K562 (cell line): ENCODE results near the gene KAZN. TPM values are rescaled to one million over a fixed set of nuclear protein-coding genes. Genes with fewer than 3 reads are reported as not detected.

Experiments used
- ATAC-seq: fragments of 200-7000 bp; cut with Tn5 transposase; 3 replicates; pipeline ENCODE4 v1.9.1; 2020; ENCODE audit warnings: moderate library complexity
- BruUV-seq: library from RNA; stranded (reverse); fragments of 400-500 nt; replicated peaks from 2 replicates; lab custom pipeline; 2021; lab: Mats Ljungman, UMichigan
- CTCF ChIA-PET: fragments of 300-600 bp; formaldehyde crosslinking; extraction: SDS; loops from one replicate; lab custom pipeline; 2021; ENCODE audit warnings: low intra/inter-chr PET ratio; lab: Yijun Ruan, JAX
- POLR2A ChIA-PET: fragments of 300-600, 350-650 bp; sonication (Branson Sonifier 250); formaldehyde crosslinking; extraction: SDS; loops from one replicate; lab custom pipeline; 2021; ENCODE audit warnings: antibody characterized with exemption, inconsistent platforms; lab: Yijun Ruan, JAX
- DNase-seq, 4 experiments: peaks; one replicate each; pipeline versions ENCODE4 v3.0.0 to v3.0.0-alpha.2; 2011 to 2018; ENCODE audit warnings: low spot score in 3 of 4, mixed read lengths in 3 of 4; ENCODE audit errors: extremely low read depth in 1 of 4
- FAIRE-seq: peaks from 2 replicates; lab custom pipeline; 2011; peaks lifted over from hg19 to GRCh38; lab: Jason Lieb, UNC
- H2AFZ ChIP-seq: 2 replicates; pipeline ENCODE4 v1.6.0; 2011; ENCODE audit warnings: low read depth, low read length, control low read depth, inconsistent platforms
- H3K27ac ChIP-seq: fragments of 200-600 bp; 3 replicates; pipeline ENCODE4 v1.8.0; 2011; ENCODE audit warnings: low read depth, mild to moderate bottlenecking, control low read depth, inconsistent platforms, low read length, moderate library complexity, mixed read lengths; ENCODE audit errors: extremely low read depth
- H3K27me3 ChIP-seq, 2 experiments: fragments of 300-600 bp in 1 of 2; 2 replicates in 1 of 2; 3 replicates in 1 of 2; pipeline versions ENCODE4 v1.6.0 to v1.8.0; 2011; ENCODE audit warnings: inconsistent platforms in 2 of 2, low read length in 2 of 2, mild to moderate bottlenecking in 1 of 2, mixed read lengths in 1 of 2, moderate library complexity in 1 of 2; ENCODE audit not compliant: control insufficient read depth in 2 of 2, insufficient read depth in 2 of 2
- H3K36me3 ChIP-seq: fragments of 300-600 bp; 3 replicates; pipeline ENCODE4 v1.8.0; 2011; ENCODE audit warnings: mild to moderate bottlenecking, low read length, inconsistent platforms; ENCODE audit not compliant: control insufficient read depth, insufficient read depth
- H3K4me1 ChIP-seq, 2 experiments: fragments of 200-600 bp in 1 of 2; replicated peaks in 1 of 2; 2 replicates in 1 of 2; 3 replicates in 1 of 2; pipeline versions ENCODE4 v1.5.1 to v1.8.0; 2011; ENCODE audit warnings: inconsistent platforms in 2 of 2, low read length in 2 of 2, mild to moderate bottlenecking in 1 of 2, mixed read lengths in 1 of 2, moderate library complexity in 1 of 2; ENCODE audit not compliant: control insufficient read depth in 2 of 2, insufficient read depth in 2 of 2
- H3K4me2 ChIP-seq: 2 replicates; pipeline ENCODE4 v1.6.1; 2011; ENCODE audit warnings: low read length, control low read depth, inconsistent platforms, mixed read lengths; ENCODE audit not compliant: insufficient read depth
- H3K4me3 ChIP-seq: fragments of 200-600 bp; sonication (generic), shearing (Covaris generic); 2 replicates; pipeline ENCODE4 v1.5.1; 2016; ENCODE audit warnings: control low read depth, inconsistent platforms
- H3K79me2 ChIP-seq: fragments of 200-600 bp; 3 replicates; pipeline ENCODE4 v1.8.0; 2011; ENCODE audit warnings: low read length, inconsistent platforms; ENCODE audit not compliant: control insufficient read depth, insufficient read depth
- H3K9ac ChIP-seq, 2 experiments: 2 replicates each; pipeline versions ENCODE4 v1.6.0 to v1.6.1; 2011; ENCODE audit warnings: low read depth in 2 of 2, low read length in 2 of 2, control low read depth in 1 of 2, inconsistent platforms in 1 of 2, mild to moderate bottlenecking in 1 of 2, mixed read lengths in 1 of 2; ENCODE audit not compliant: insufficient read depth in 1 of 2
- H3K9me1 ChIP-seq: one replicate; pipeline ENCODE4 v1.6.0; 2011; ENCODE audit warnings: inconsistent platforms, mild to moderate bottlenecking, low read length, moderate library complexity; ENCODE audit not compliant: control insufficient read depth, insufficient read depth
- H3K9me3 ChIP-seq: replicated peaks from 2 replicates; pipeline ENCODE4 v1.5.1; 2011; ENCODE audit warnings: low read depth, low read length, inconsistent platforms; ENCODE audit not compliant: control insufficient read depth, insufficient read depth
- H4K20me1 ChIP-seq: replicated peaks from 2 replicates; pipeline ENCODE4 v1.6.1; 2011; ENCODE audit warnings: low read length, inconsistent platforms, mixed read lengths; ENCODE audit not compliant: control insufficient read depth, insufficient read depth
- CBFA2T3 ChIP-seq: fragments of 450-650 bp; IDR thresholded peaks from 2 replicates; pipeline ENCODE4 v1.6.1; 2017
- CCNT2 ChIP-seq: IDR thresholded peaks from 2 replicates; pipeline ENCODE4 v1.6.1; 2011; ENCODE audit warnings: borderline replicate concordance, low read depth, mild to moderate bottlenecking, moderate library complexity, mixed read lengths, low read length; ENCODE audit not compliant: insufficient read length; ENCODE audit errors: extremely low read depth
- CTBP1 ChIP-seq: fragments of 450-650 bp; IDR thresholded peaks from 2 replicates; pipeline ENCODE4 v1.6.1; 2016; ENCODE audit warnings: borderline replicate concordance
- E2F8 ChIP-seq: fragments of 450-650 bp; IDR thresholded peaks from 2 replicates; pipeline ENCODE4 v1.7.1; 2018; ENCODE audit warnings: mild to moderate bottlenecking, low read depth; ENCODE audit not compliant: partially characterized antibody
- MCM5 ChIP-seq: fragments of 450-650 bp; IDR thresholded peaks from 2 replicates; pipeline ENCODE4 v1.6.1; 2016; ENCODE audit warnings: low read depth
- NR1H2 ChIP-seq: sonication (generic); formaldehyde crosslinking; IDR thresholded peaks from 2 replicates; pipeline ENCODE4 v1.4.0; 2020; ENCODE audit warnings: mild to moderate bottlenecking, missing genetic modification reagents
- NRF1 ChIP-seq, 2 experiments: fragments of 450-650 bp; IDR thresholded peaks in 1 of 2; conservative IDR thresholded peaks in 1 of 2; 2 replicates each; pipeline ENCODE4 v1.6.1; 2014; ENCODE audit warnings: mild to moderate bottlenecking in 2 of 2
- PRMT5 ChIP-seq: sonication (generic); formaldehyde crosslinking; IDR thresholded peaks from 2 replicates; pipeline ENCODE4 v1.5.0; 2020; ENCODE audit warnings: missing genetic modification reagents
- ZEB2 ChIP-seq: fragments of 450-650 bp; IDR thresholded peaks from 2 replicates; pipeline ENCODE4 v1.6.1; 2016
- ZNF436 ChIP-seq: fragments of 250-450, 450-650 bp; sonication (Bioruptor Pico); formaldehyde crosslinking; IDR thresholded peaks from 2 replicates; pipeline ENCODE4 v1.7.0; 2020; ENCODE audit warnings: mild to moderate bottlenecking
- WGBS: fragments of 100-300 bp; shearing (Covaris generic); methylation state at CpG from one replicate; pipeline ENCODE4 v1.1.6; 2016; ENCODE audit warnings: low coverage, mixed read lengths; ENCODE audit not compliant: insufficient coverage; ENCODE audit errors: missing lambda C conversion rate; 5-methylcytosine and 5-hydroxymethylcytosine counted together
- in situ Hi-C: fragments of 300-500 bp; cut with MboI; formaldehyde crosslinking; loops from 4 replicates; pipeline ENCODE4 v1.15.0; 2018; ENCODE audit warnings: inconsistent platforms, mixed read lengths
- intact Hi-C: fragments of 100-400 bp; cut with micrococcal nuclease; formaldehyde crosslinking; loops from 2 replicates; pipeline ENCODE4 v1.14.2; 2022
- polyA plus RNA-seq, 8 experiments: library from polyadenylated mRNA; depleted of rRNA in 4 of 8; stranded (reverse) in 5 of 8; unstranded in 3 of 8; fragments of >200 nt; fragmentation: Nextera tagmentation in 2 of 8; fragmentation: Illumina TruSeq in 1 of 8; extraction: Ambion mirVana in 2 of 8; extraction: Trizol in 1 of 8; gene quantifications; 2 replicates each; pipeline versions ENCODE4 v1.2.1 to v1.2.3, GENCODE V29; 2011 to 2014; ENCODE audit warnings: inconsistent platforms in 1 of 8, missing spikeins in 1 of 8
- total RNA-seq, 7 experiments: library from RNA; depleted of rRNA in 6 of 7; stranded (reverse); fragments of >200 nt in 6 of 7; fragmentation: Illumina TruSeq in 2 of 7; extraction: Trizol in 2 of 7; gene quantifications; 2 replicates each; pipeline versions ENCODE4 v1.2.1 to v1.2.3, GENCODE V29; 2011 to 2021; ENCODE audit warnings: low replicate concordance in 1 of 7

KAZN gene
- total and polyA plus RNA-seq, 9 of the 15 experiments (the other 6 are each of a cell fraction or from before 2014, with no cell fraction given) = 2.1 to 21.6 (median 5.4) TPM

- Histone ChIP-seq H3K27ac (no peak overlapping the region), H3K36me3 (no peaks in the 10 kb centered on the region), H4K20me1 (no peaks in the 10 kb centered on the region), H3K9ac (no peak overlapping the region), H3K4me3 (no peak overlapping the region), H2AFZ (no peak overlapping the region), H3K79me2 (no peaks in the 10 kb centered on the region), H3K4me1 (no peaks in the 10 kb centered on the region), H3K9me1 (no peaks in the 10 kb centered on the region), H3K27me3 (peaks cover 28 to 67% of the 10 kb centered on the region in 2 experiments; a peak in 4 of 5 replicates), H3K4me2 (no peak overlapping the region), H3K9me3 (no peaks in the 10 kb centered on the region)
- ChIA-PET CTCF (no interaction called here), POLR2A (no interaction called here)
- BruUV-seq = no TSS peak
- TF ChIP-seq ZNF436 (CRISPR knock-in tag) (no peak), E2F8 (no peak)
- no peak for ATAC-seq
- intact Hi-C loops (no loop called here), in situ Hi-C loops (no loop called here)
- 0% methylated on average over 5 of the region's 5 CpGs for WGBS
- no peak for DNase-seq
- FAIRE-seq = no peak
These were observed 36.0 kb downstream of the KAZN start for GRCh38 chr1:14634486-14634885.

GRCh38 chr1:14635421-14635820, 36.9 kb downstream of the KAZN start:
- Histone ChIP-seq H3K9me3 (no peaks in the 10 kb centered on the region), H3K4me3 (no peak overlapping the region), H3K79me2 (no peaks in the 10 kb centered on the region), H4K20me1 (no peaks in the 10 kb centered on the region), H3K27me3 (peaks cover 28 to 70% of the 10 kb centered on the region in 2 experiments; a peak in 4 of 5 replicates), H3K9ac (no peak overlapping the region), H3K36me3 (no peaks in the 10 kb centered on the region), H2AFZ (no peak overlapping the region), H3K4me2 (no peak overlapping the region), H3K27ac (no peak overlapping the region), H3K9me1 (no peaks in the 10 kb centered on the region), H3K4me1 (no peaks in the 10 kb centered on the region)
- intact Hi-C loops = no loop called here
- DNase-seq (no peak), FAIRE-seq (no peak), ATAC-seq (no peak)
- POLR2A ChIA-PET = no interaction called here
- in situ Hi-C loops = no loop called here
- no TSS peak for BruUV-seq
- CTCF ChIA-PET = no interaction called here
- 8% methylated on average over 9 of the region's 9 CpGs for WGBS
- TF ChIP-seq CCNT2 = no peak
- no peak for TF ChIP-seq MCM5
- TF ChIP-seq CBFA2T3 = no peak
- no peak for TF ChIP-seq CTBP1
- no peak for TF ChIP-seq E2F8
- no peak for TF ChIP-seq PRMT5 (CRISPR knock-in tag)
- TF ChIP-seq NR1H2 (CRISPR knock-in tag) = no peak
- TF ChIP-seq ZEB2 = no peak
- no peak for TF ChIP-seq NRF1 (conservative IDR thresholded peaks at IDR 0.05 in 1 of 2, IDR thresholded peaks at IDR 0.05 in 1 of 2)
